HG02642 (cell line): ENCODE data around the gene RPS27.
"Not testable (repeated sequence)": the region's sequence is repeated elsewhere in the genome, so short reads cannot be mapped to it uniquely, and the experiment has no call there.

ENCODE experiments used
- ATAC-seq: cut with Tn5 transposase; IDR thresholded peaks from one replicate; pipeline ENCODE4 v1.9.1; 2021; ENCODE audit warnings: mild to moderate bottlenecking; ENCODE audit not compliant: unreplicated experiment, poor library complexity

RPS27 gene

DNA sequence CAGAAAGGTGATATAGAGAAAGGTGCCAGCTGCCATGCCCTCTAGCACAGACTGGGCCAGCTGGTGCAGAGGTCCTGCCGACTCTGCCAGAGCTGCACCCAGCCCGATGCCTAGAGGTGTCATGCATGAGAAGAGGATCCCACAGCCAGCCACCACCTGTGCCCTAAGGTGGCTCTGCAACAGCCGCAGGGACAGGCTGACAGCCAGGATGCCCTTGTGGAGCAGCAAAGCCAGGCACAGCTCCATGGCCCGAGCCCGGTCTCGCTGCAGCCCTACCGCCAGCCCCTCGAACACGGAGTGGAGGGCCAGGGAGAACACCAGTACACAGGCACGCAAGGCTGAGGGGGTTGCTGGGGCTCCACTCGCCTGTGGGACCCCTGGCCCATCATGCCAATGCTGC, 30.4 kb upstream of the RPS27 start:
- no peak for ATAC-seq

DNA sequence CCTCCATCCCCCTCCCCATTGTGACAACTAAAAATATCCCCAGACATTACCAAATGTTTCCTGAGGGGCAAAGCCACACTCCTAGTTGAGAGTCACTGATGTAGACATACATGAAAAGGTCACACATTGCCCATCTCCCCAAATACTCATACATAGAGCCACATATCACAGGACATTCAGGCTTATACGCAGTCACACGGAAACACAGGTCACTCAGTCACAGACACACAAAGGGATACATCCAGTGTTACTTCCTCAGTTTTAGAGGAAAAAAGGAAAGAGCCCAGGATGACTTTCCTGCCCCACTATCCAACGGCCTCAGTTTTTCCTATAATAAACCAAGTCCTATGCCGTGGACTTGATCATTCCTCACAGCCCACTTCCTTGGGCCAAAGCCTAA, 29.1 kb upstream of the RPS27 start:
- no peak for ATAC-seq

DNA sequence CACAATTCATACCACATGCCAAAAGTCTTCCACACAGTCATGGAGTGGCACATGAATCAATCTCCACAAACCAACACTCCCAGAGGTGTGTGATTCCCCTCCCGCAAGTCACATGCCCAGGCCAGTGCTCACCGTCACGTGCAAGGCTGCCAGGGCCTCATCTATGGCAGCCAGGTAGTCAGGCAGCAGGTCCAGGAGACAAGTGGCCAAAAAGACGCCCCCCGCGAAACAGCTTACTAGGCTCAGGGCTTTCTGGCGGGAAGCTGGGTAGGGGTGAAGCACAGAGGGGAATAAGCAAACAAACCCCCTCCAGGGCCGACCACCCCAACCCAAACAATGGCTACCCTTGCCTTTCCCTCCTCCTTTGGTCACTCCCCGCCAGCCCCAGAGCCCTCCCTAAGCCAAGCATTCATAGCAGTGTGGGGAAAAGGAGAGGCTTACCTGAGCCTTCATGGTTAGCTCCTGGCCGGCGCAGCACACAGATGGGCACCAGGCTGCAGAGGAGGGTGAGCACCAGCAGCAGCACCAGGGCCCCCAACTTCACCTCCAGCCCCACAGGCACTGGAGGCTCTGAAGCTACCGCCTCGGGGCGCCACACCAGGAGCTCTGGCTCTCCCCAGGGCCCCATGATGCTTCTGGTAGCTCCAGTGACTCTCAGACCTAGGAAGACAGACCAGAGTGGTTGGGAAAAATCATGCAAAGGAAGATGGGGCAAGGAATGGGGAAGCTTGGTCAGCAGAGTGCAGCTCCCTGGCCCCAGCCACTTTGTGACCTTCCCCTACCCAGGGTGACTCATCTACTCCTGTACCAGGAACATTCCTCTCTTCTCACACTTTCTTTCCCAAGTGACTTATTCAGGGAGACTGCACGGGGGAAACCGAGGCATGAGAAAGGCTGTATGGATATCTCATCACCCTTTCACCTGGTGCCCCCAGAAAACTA, 28.2 kb upstream of the RPS27 start:
- no peak for ATAC-seq

- ATAC-seq, result peak; percentile 58
Observed at GRCh38 chr1:153963030-153963849, 27.3 kb upstream of the RPS27 start, which contains the start of gene SLC39A1. Gene SLC39A1, minus strand, starts transcription at chr1:153963537. Its CDS starts 822 bp downstream, at chr1:153962715.

DNA sequence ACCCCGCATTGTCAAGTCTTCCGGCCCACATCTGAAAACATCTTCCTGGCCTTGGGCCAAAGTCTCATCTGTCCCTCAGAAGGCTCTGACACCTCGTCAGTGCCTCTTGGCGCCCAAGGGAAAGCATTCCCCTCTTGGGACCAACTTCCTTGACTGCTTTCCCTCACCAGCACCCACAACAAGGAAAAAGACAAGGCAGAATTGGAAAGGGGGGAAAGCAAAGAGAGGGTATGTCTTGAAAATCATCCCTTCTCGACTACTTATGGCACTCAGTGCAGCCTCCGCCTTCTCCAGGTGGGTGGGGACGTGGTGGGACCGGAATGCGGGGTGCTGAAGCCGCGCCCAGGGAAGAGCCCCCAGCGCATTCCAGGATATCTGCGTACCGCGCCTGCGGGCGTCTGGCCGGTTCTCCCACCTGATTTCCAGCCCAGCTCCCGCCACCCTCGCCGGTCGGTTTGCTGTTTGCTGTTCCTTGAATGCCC, 26.7 kb upstream of the RPS27 start:
- ATAC-seq, result no peak

GRCh38 chr1:153967107-153967999, 23.2 kb upstream of the RPS27 start, which contains the start of gene CREB3L4:
Gene CREB3L4, plus strand, starts transcription at chr1:153967902. Its CDS starts 624 bp downstream, at chr1:153968526.
- peak; percentile 70 for ATAC-seq

DNA sequence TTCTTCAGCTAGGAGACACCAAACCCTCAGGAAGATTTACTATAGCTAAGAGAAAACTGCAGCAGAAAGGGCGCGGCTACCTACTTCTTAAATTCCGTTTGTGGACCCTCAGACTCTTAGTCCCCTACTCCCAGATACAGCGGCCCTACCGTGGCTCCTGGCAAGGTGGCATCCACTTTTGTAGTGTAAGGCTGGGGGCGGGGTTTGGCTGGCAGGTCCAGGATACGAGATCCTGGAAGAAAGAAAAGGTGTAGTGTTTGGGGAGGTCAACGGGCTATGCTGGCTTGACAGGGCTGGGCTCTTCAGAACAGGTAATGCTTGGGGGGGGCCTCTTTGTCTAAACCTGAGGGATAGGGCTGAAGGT, 22.6 kb upstream of the RPS27 start:
- no peak for ATAC-seq

DNA sequence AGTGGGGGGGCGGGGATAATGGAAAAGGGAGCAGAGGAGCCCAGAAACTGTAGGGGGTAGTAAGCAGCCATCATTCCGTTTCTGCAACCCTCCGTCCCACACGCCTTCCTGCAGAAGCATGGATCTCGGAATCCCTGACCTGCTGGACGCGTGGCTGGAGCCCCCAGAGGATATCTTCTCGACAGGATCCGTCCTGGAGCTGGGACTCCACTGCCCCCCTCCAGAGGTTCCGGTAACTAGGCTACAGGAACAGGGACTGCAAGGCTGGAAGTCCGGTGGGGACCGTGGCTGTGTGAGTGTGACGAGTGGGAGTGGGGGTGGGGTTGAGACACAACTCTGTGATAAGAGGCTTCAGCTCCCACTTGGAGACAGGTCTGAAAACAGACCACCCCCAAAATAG, 22.2 kb upstream of the RPS27 start:
- no peak for ATAC-seq

GRCh38 chr1:153968972-153969371, 21.6 kb upstream of the RPS27 start:
- ATAC-seq, result no peak

GRCh38 chr1:153970346-153970745, 20.2 kb upstream of the RPS27 start:
- ATAC-seq, result no peak

GRCh38 chr1:153973071-153973470, 17.5 kb upstream of the RPS27 start:
- no peak for ATAC-seq

GRCh38 chr1:153973525-153973924, 17.0 kb upstream of the RPS27 start:
- no peak for ATAC-seq

- ATAC-seq, result no peak
Observed at GRCh38 chr1:153976819-153977249, 13.7 kb upstream of the RPS27 start.

- ATAC-seq, result peak; percentile 88
Observed at GRCh38 chr1:153977250-153978240, 13.0 kb upstream of the RPS27 start, which contains the start of gene JTB. Gene JTB, minus strand, starts transcription at chr1:153977674. Its CDS starts 422 bp downstream, at chr1:153977252.

DNA sequence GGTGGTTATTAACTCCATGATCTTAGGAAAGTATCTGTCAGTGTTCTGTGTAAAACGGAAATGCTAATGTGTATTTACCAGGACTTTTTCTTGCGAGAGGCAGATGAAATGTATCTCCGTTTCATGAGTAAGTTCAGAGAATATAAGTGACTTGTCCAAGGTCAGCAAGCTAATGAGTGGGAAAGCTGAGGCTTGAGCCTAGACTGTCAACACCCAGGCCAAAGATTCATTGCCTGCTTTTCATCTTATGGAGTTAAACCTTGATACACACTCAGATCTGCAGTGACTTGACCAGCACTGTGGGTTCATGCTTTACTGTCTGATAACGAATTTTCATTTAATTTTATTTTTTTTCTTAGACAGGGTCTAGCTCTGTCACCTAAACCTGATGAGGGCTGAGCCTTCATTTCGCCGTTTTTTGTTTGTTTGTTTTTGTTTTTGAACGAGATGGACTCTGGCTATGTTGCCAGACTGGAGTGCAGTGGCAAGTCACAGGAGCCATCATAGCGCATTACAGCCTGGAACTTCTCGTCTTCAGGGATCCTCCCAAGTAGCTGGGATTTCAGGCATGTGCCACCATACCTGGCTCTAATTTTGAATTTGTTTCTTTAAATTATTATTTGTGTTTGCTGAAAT, 12.2 kb upstream of the RPS27 start:
- ATAC-seq, result no peak

GRCh38 chr1:153979091-153979490, 11.5 kb upstream of the RPS27 start:
- ATAC-seq, result not testable (repeated sequence)

DNA sequence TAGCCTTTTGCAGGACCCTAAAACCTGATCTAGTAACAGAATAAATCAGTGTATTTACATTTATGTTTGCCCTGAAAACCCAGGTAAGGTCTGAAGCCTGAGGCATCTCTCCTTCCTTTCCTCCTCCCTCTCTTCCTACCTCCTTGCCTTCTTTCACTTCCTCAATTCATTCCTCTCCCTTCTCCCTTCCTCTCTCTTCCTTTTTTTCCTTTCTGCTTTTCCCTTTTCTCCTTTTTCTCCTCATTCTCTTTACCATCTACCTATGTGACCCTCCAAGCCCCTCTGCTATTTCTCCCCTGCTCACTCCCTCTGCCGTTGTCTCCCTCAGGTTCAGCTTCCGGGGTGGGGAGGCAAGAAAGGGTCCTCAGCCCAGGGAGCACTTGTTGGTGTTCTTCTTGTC, 8.8 kb upstream of the RPS27 start:
- not testable (repeated sequence) for ATAC-seq
